Panc1 (cell line): ENCODE results near the gene PPFIA4.

ENCODE experiments used
- CTCF ChIP-seq: fragments of 450-650 bp; IDR thresholded peaks from 2 replicates; pipeline ENCODE4 v1.5.1; 2017; ENCODE audit warnings: mild to moderate bottlenecking
- POLR2AphosphoS5 ChIP-seq: IDR thresholded peaks from 2 replicates; pipeline ENCODE4 v1.6.1; 2012; ENCODE audit warnings: mild to moderate bottlenecking, low read depth, low read length, moderate library complexity
- SIN3A ChIP-seq: IDR thresholded peaks from 2 replicates; pipeline ENCODE4 v1.6.1; 2012; ENCODE audit warnings: low read depth, mild to moderate bottlenecking, low read length, moderate library complexity, borderline replicate concordance; ENCODE audit not compliant: insufficient read depth
- TCF7L2 ChIP-seq: IDR thresholded peaks from 2 replicates; pipeline ENCODE4 v1.6.1; 2011; ENCODE audit warnings: mild to moderate bottlenecking, low read depth, low read length, inconsistent platforms

DNA sequence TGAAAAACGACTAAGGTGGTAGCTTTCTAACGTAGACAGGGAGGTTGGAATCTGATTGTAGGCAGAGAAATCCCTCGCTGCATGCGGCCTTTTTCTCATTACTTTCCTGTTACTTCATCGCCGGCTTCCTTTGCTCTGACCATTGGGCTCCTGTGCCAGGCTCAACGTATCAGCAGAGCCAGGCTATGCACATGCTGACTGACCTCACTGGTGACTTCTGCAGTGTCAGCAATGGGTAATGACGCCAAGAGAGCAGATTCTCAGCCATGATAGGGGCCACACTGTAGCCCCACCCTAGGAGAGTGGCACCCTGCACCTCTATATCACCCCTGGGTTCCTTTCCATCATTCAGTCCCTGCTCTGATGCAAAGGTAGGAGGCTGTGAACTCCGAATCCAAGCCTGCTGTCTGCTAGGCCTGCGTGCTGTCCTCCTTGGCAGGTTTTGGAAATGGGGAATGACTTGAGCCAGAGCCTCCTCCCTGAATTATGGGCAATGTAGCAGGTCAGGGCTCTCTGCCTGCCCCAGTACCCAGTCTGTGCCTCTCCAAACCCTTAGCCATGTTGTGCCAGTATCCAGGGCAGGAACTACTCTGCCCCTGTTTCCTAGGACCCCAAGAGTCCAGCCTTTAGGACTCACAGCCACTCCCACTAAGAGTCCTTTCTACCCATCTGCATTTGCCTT is 11.4 kb downstream of the PPFIA4 start:
- no peak for TF ChIP-seq CTCF
- TF ChIP-seq POLR2AphosphoS5 = no peak
- TF ChIP-seq SIN3A = no peak
- no peak for TF ChIP-seq TCF7L2
